ENCODE data around the gene STAC2. TPM values are rescaled to one million over a fixed set of nuclear protein-coding genes. Genes with fewer than 3 reads are reported as not detected.

The STAC2 gene
- total and polyA plus RNA-seq, 2 of the 13 experiments (the other 11 are each of a cell fraction or from before 2014, with no cell fraction given): not detected

DNA sequence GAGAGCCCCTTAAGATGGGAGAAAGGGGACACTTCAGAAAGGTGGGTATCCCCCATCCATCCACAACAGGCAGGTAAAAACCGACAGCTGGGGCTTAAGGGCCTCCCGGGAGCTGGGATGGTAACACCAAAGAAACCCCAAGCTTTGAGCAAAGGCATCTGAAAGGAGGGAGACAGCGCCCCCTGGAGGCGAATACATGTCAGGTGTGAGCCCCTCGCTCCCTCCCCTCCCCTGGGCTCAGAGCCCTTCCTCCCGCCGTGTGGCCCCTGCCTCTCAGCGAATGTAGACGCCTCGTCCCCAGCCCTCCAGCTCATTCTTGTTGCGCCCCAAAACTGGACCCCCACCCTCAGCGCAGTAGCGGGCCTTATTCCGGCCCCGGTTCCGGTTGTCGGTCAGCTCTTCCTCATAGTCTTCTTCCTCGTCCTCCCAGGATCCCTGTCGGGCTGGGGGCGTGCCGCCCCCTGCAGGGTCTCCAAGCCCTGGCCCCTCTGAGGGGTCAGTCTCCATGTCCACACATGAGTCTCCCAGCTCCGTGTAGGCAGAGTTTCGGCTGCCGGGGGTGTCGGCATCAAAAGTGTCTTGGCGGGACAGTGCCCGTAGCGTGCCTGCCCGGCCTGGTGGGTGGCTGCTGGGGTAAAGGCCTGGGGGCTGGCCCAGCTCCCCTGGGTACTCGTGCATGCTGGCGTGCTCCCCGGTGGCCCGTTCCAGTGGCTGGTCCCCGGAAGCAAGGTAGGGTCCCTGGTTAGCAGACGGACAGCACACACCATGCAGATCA, 50.6 kb downstream of the STAC2 start (continued):
- TF ChIP-seq NKX3-1 (CRISPR knock-in tag; IDR thresholded peaks at IDR 0.05): no peak
- TF ChIP-seq, protein P1, sequence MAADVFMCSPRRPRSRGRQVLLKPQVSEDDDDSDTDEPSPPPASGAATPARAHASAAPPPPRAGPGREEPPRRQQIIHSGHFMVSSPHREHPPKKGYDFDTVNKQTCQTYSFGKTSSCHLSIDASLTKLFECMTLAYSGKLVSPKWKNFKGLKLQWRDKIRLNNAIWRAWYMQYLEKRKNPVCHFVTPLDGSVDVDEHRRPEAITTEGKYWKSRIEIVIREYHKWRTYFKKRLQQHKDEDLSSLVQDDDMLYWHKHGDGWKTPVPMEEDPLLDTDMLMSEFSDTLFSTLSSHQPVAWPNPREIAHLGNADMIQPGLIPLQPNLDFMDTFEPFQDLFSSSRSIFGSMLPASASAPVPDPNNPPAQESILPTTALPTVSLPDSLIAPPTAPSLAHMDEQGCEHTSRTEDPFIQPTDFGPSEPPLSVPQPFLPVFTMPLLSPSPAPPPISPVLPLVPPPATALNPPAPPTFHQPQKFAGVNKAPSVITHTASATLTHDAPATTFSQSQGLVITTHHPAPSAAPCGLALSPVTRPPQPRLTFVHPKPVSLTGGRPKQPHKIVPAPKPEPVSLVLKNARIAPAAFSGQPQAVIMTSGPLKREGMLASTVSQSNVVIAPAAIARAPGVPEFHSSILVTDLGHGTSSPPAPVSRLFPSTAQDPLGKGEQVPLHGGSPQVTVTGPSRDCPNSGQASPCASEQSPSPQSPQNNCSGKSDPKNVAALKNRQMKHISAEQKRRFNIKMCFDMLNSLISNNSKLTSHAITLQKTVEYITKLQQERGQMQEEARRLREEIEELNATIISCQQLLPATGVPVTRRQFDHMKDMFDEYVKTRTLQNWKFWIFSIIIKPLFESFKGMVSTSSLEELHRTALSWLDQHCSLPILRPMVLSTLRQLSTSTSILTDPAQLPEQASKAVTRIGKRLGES (CRISPR knock-in tag; IDR thresholded peaks at IDR 0.05; ENCODE audit: borderline replicate concordance): no peak

DNA sequence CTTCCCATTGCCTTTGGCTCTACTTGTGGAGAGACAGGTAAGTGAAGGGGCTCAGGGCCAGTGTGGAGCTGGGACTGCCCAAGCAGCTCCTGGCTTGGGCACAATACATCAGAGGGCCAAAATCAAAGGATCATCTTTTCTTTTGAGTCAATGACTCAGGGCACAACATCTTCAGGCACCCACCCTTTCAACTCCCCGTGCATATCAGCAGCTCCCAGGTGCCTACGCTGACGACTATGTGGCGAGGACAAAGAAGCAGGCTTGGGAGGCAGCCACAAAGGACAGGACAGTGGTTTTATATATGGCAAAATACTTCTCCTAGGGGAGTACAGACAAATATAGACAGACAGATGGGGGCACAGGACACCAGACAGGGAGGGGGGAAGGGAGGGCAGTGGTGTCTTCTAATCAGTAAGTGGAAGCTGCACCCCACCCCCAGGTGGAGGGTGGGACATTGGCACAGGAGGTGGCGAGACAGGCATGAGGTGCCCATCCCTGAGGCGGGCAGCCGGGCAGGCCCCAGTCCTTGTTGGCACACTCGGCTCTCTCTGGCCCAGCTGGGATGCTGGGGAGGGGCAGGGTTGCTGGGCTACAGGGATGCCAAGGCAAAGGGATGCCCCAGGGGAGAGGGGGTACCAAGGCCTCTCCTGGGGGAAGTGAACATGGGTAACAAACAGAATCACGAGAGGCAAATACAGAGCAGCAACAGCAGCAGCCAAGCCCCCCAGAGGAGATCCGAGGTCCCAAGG, 52.0 kb downstream of the STAC2 start:
- H3K36me3 ChIP-seq (replicated peaks in 1 of 2; ENCODE audit: control insufficient read depth in 1 of 2, insufficient read depth in 2 of 2, low read length in 2 of 2): no peaks in the 10 kb centered on the region
- CTCF ChIA-PET (ENCODE audit: low intra/inter-chr PET ratio, low total read pairs): interaction anchor here (2.0 kb wide), 1 partner anchor 191 kb away, joined by 8 read pairs; no protein-coding TSS in a partner anchor
- no peak overlapping the region for H3K4me2 ChIP-seq (ENCODE audit: low read depth, low read length)
- no peak overlapping the region for H3K27ac ChIP-seq (ENCODE audit: extremely low read length, insufficient read depth, low read length)
- H3K4me1 ChIP-seq (ENCODE audit: insufficient read depth, low read length): no peaks in the 10 kb centered on the region
- no TSS peak for BruUV-seq (replicated peaks)
- DNase-seq (ENCODE audit: low spot score) (no peak), ATAC-seq (no peak), FAIRE-seq (no peak)
- no peak overlapping the region for H3K4me3 ChIP-seq (replicated peaks in 1 of 3; ENCODE audit: insufficient read depth in 1 of 3, low read depth in 2 of 3, low read length in 3 of 3)
- no peaks in the 10 kb centered on the region for H3K9me3 ChIP-seq (ENCODE audit: low read length)
- no peaks in the 10 kb centered on the region for H3K27me3 ChIP-seq (ENCODE audit: control insufficient read depth in 1 of 2, insufficient read depth in 2 of 2, low read length in 2 of 2)
- no peaks in the 10 kb centered on the region; the same call in 1 of the 2 replicates for H4K20me1 ChIP-seq (ENCODE audit: insufficient read depth, low read length)
- POLR2A ChIA-PET: no interaction called here
- H2AFZ ChIP-seq (ENCODE audit: low read length): no peak overlapping the region
- in situ Hi-C loops (cut with HindIII; ENCODE audit: extremely low pct_ligation_motif_present, low pct_unique_long_range_greater_than_20kb) (loop anchor here (25.0 kb wide), 1 partner anchor 411 kb away; the partner anchor contains the start of gene PSMB3), intact Hi-C loops (cut with micrococcal nuclease; ENCODE audit: unreplicated experiment) (no loop called here)
- H3K79me2 ChIP-seq (ENCODE audit: insufficient read depth, low read length): no peaks in the 10 kb centered on the region
- WGBS (ENCODE audit: low lambda C conversion rate): 48% methylated on average over 10 of the region's 10 CpGs
- peak; percentile 26 for TF ChIP-seq AGO2 (optimal IDR thresholded peaks at IDR 0.05; ENCODE audit: low read depth, low read length)
- TF ChIP-seq, protein P2, sequence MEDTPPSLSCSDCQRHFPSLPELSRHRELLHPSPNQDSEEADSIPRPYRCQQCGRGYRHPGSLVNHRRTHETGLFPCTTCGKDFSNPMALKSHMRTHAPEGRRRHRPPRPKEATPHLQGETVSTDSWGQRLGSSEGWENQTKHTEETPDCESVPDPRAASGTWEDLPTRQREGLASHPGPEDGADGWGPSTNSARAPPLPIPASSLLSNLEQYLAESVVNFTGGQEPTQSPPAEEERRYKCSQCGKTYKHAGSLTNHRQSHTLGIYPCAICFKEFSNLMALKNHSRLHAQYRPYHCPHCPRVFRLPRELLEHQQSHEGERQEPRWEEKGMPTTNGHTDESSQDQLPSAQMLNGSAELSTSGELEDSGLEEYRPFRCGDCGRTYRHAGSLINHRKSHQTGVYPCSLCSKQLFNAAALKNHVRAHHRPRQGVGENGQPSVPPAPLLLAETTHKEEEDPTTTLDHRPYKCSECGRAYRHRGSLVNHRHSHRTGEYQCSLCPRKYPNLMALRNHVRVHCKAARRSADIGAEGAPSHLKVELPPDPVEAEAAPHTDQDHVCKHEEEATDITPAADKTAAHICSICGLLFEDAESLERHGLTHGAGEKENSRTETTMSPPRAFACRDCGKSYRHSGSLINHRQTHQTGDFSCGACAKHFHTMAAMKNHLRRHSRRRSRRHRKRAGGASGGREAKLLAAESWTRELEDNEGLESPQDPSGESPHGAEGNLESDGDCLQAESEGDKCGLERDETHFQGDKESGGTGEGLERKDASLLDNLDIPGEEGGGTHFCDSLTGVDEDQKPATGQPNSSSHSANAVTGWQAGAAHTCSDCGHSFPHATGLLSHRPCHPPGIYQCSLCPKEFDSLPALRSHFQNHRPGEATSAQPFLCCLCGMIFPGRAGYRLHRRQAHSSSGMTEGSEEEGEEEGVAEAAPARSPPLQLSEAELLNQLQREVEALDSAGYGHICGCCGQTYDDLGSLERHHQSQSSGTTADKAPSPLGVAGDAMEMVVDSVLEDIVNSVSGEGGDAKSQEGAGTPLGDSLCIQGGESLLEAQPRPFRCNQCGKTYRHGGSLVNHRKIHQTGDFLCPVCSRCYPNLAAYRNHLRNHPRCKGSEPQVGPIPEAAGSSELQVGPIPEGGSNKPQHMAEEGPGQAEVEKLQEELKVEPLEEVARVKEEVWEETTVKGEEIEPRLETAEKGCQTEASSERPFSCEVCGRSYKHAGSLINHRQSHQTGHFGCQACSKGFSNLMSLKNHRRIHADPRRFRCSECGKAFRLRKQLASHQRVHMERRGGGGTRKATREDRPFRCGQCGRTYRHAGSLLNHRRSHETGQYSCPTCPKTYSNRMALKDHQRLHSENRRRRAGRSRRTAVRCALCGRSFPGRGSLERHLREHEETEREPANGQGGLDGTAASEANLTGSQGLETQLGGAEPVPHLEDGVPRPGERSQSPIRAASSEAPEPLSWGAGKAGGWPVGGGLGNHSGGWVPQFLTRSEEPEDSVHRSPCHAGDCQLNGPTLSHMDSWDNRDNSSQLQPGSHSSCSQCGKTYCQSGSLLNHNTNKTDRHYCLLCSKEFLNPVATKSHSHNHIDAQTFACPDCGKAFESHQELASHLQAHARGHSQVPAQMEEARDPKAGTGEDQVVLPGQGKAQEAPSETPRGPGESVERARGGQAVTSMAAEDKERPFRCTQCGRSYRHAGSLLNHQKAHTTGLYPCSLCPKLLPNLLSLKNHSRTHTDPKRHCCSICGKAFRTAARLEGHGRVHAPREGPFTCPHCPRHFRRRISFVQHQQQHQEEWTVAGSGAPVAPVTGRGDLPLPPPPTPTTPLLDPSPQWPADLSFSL (CRISPR knock-in tag; IDR thresholded peaks at IDR 0.05): no peak
- no peak overlapping the region for H3K9ac ChIP-seq (ENCODE audit: insufficient read depth, low read depth, low read length)
